Thyroid gland (tissue), 4 donors: ENCODE results near the gene DENND4C. TPM values are rescaled to one million over a fixed set of nuclear protein-coding genes. Genes with fewer than 3 reads are reported as not detected.

Experiments
- DNase-seq, 2 donors: peaks; one replicate each; pipeline ENCODE4 v3.0.0-alpha.2; 2019
- H3K27ac ChIP-seq, 3 donors: fragments of 200-600 bp; sonication (generic); 1 replicate in 2 of 3; 2 replicates in 1 of 3; pipeline ENCODE4 v1.5.1; 2016 to 2019; ENCODE audit warnings: mild to moderate bottlenecking in 1 of 3, moderate library complexity in 1 of 3
- H3K27me3 ChIP-seq: fragments of 200-600 bp; sonication (generic); one replicate; pipeline ENCODE4 v1.5.1; 2019
- H3K36me3 ChIP-seq, 2 donors: fragments of 200-600 bp; sonication (generic); one replicate each; pipeline ENCODE4 v1.5.1; 2016 to 2019
- H3K4me1 ChIP-seq, 2 donors: fragments of 200-600 bp; sonication (generic); one replicate each; pipeline ENCODE4 v1.5.1; 2017 to 2019
- H3K4me3 ChIP-seq, 3 donors: fragments of 200-600 bp; sonication (generic); replicated peaks in 1 of 3; 1 replicate in 2 of 3; 2 replicates in 1 of 3; pipeline ENCODE4 v1.5.1; 2016; ENCODE audit warnings: mild to moderate bottlenecking in 1 of 3
- H3K9me3 ChIP-seq: fragments of 200-600 bp; sonication (generic); one replicate; pipeline ENCODE4 v1.5.1; 2017
- POLR2A ChIP-seq, 2 donors: fragments of 450-650 bp; IDR thresholded peaks; one replicate each; pipeline ENCODE4 v1.6.1; 2017; ENCODE audit warnings: antibody characterized with exemption in 2 of 2, mild to moderate bottlenecking in 2 of 2, moderate library complexity in 1 of 2
- WGBS, 2 donors: methylation state at CpG; one replicate each; pipeline ENCODE4 v1.1.5; 2017; 5-methylcytosine and 5-hydroxymethylcytosine counted together
- intact Hi-C: fragments of 100-400 bp; cut with DNase I; formaldehyde crosslinking; loops from one replicate; pipeline ENCODE4 v1.15.1; 2023
- total RNA-seq, 4 donors: library from RNA; depleted of rRNA; stranded (reverse); fragments of >200 nt; gene quantifications; one replicate each; pipeline ENCODE4 v1.2.3, GENCODE V29; 2016
- TF ChIP-seq, protein P1 (sequence below), 6 experiments: fragments of 200-600 bp in 3 of 6; fragments of 450-650 bp in 3 of 6; sonication (generic) in 3 of 6; IDR thresholded peaks; one replicate each; pipeline ENCODE4 v1.5.1; 2016 to 2019; ENCODE audit warnings: antibody characterized with exemption in 6 of 6, mild to moderate bottlenecking in 2 of 6, inconsistent platforms in 1 of 6, moderate library complexity in 1 of 6

DENND4C gene
- total RNA-seq, 4 donors from 2014 or later = 99.5 to 135 (median 111) TPM

DNA sequence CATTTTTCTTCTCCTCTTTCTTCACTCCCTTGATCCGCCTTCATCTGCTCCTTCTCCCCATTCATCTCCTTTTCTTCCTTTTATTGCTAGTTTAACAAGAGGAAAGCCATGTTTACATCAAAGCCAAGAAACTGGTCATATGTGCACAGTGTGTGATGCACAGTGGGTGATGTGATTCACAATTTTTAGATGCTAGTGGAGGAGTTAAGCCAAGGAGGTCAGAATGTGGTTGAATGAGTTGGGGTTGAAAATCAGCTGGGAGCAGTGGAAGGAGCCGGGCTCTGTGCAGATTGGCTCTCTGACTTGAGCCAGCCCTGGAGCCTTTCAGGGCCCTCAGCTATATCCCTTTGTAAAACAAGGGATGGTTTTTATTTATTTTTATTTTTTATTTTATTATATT lies 185.7 kb downstream of the DENND4C start:
- no peak overlapping the region for H3K4me3 ChIP-seq
- H3K27ac ChIP-seq = no peak overlapping the region
- intact Hi-C loops = no loop called here
- H3K36me3 ChIP-seq = no peaks in the 10 kb centered on the region
- H3K4me1 ChIP-seq = no peaks in the 10 kb centered on the region
- no peak for TF ChIP-seq POLR2A (IDR thresholded peaks at IDR 0.05)
- TF ChIP-seq, protein P1, sequence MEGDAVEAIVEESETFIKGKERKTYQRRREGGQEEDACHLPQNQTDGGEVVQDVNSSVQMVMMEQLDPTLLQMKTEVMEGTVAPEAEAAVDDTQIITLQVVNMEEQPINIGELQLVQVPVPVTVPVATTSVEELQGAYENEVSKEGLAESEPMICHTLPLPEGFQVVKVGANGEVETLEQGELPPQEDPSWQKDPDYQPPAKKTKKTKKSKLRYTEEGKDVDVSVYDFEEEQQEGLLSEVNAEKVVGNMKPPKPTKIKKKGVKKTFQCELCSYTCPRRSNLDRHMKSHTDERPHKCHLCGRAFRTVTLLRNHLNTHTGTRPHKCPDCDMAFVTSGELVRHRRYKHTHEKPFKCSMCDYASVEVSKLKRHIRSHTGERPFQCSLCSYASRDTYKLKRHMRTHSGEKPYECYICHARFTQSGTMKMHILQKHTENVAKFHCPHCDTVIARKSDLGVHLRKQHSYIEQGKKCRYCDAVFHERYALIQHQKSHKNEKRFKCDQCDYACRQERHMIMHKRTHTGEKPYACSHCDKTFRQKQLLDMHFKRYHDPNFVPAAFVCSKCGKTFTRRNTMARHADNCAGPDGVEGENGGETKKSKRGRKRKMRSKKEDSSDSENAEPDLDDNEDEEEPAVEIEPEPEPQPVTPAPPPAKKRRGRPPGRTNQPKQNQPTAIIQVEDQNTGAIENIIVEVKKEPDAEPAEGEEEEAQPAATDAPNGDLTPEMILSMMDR (IDR thresholded peaks at IDR 0.05) = no peak
- H3K9me3 ChIP-seq = no peaks in the 10 kb centered on the region
- H3K27me3 ChIP-seq = no peaks in the 10 kb centered on the region
- no peak for DNase-seq
- WGBS, 2 donors = 93 to 96% methylated on average over 2 of the region's 2 CpGs

DNA sequence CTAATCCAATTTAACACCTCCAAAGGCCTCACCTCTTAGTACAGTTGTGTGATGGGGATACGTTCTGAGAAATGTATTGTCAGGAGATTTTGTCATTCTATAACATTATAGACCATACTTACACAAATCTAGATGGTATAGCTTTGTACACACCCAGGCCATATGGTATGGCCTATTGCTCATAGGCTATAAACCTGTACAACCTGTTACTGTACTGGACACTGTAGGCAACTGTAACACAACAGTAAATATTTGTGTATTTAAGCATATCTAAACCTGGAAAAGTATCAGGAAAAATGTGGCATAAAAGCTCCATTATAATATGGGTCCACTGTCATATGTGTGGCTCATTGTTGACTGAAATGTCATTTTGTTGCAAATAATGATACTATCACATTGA lies 190.4 kb downstream of the DENND4C start:
- intact Hi-C loops = no loop called here
- 93 to 100% methylated on average over 1 of the region's 1 CpG for WGBS, 2 donors
- Histone ChIP-seq H3K9me3 (no peaks in the 10 kb centered on the region), H3K36me3 (peaks cover 0 to 3% of the 10 kb centered on the region in 2 donors), H3K27me3 (no peaks in the 10 kb centered on the region), H3K4me3 (no peak overlapping the region), H3K4me1 (no peaks in the 10 kb centered on the region), H3K27ac (no peak overlapping the region)
- no peak for DNase-seq
- TF ChIP-seq POLR2A (IDR thresholded peaks at IDR 0.05) = no peak
- TF ChIP-seq, protein P1 (IDR thresholded peaks at IDR 0.05) = no peak

Other genes with a start within 250 kb of the DENND4C start
- under 1 TPM in 1 of 4 donors, not detected in 3; 0.54 TPM for gene SAXO1, start 197.5 kb upstream of the DENND4C start, total RNA-seq
- gene RRAGA, start 181.3 kb upstream of the DENND4C start, total RNA-seq = 10 to 100 TPM; 59.8 to 69.2 (median 61.1) TPM
- gene HAUS6, start 127.8 kb upstream of the DENND4C start, total RNA-seq = 1 to 10 TPM; 5.9 to 8.5 (median 7.9) TPM
- gene PLIN2, start 103.2 kb upstream of the DENND4C start, total RNA-seq = 100 to 1,000 TPM in 1 of 4 donors, 10 to 100 TPM in 3; 25.1 to 148 (median 59.3) TPM
- 1,000 to 10,000 TPM in 3 of 4 donors, 100 to 1,000 TPM in 1; 946 to 1,987 (median 1,133) TPM for gene RPS6, start 149.5 kb downstream of the DENND4C start, total RNA-seq
- 1 to 10 TPM; 2.6 to 9.3 (median 6.4) TPM for gene ACER2, start 178.3 kb downstream of the DENND4C start, total RNA-seq